ENCODE data around the gene PLXNA2. TPM values are rescaled to one million over a fixed set of nuclear protein-coding genes. Genes with fewer than 3 reads are reported as not detected.

The PLXNA2 gene
- total and polyA plus RNA-seq, 2 experiments from 2014 or later, result 3.7 to 5.4 TPM

DNA sequence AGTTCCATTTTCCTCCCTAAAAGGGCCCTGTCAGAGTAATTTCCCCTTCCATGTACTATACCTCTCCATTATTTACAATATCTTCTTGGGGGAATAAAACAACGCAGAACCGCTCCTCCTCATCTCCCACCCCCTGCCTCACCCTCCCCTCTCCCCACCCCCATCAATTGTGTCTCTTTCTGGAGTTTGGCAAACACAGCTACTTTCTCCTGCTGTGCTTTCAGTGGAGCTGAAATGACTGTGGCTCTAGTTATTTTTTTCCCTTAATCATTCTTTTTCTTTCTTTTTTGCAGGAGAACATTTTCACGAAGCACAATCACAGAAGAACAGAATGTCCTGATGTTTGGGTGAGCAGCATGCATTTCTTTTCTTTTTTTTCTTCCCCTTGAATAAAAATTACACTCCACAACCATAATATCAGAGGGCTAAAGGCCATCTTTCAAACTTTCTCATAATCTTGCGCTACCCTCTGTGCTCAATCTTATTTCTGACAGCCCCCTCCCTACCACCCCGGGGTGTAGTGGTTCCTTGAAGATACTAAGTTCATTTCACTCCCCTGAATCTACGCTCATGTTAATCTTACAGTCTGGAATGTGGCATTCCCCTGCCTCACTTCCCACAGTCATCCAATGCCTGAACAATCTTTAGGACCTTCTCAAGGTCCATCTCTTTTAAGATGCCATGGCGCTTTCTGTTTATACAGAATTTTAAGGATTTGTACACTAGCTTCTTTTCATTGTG, 8.8 kb upstream of the PLXNA2 start:
- 72 to 82% methylated on average over 7 of the region's 7 CpGs for WGBS, 2 experiments (ENCODE audit: low coverage in 1 of 2, low lambda C conversion rate in 2 of 2, missing lambda C conversion rate in 2 of 2)
- Histone ChIP-seq H3K9me3 (ENCODE audit: low read depth) (no peaks in the 10 kb centered on the region), H3K27ac (no peak overlapping the region), H3K36me3 (ENCODE audit: low read depth) (no peaks in the 10 kb centered on the region), H3K4me3 (no peak overlapping the region), H3K4me1 (ENCODE audit: insufficient read depth) (peaks cover 14% of the 10 kb centered on the region), H3K4me2 (ENCODE audit: unreplicated experiment) (no peak overlapping the region), H2AFZ (no peak overlapping the region), H3K27me3 (replicated peaks; ENCODE audit: insufficient read depth) (peaks cover 32% of the 10 kb centered on the region), H4K20me1 (ENCODE audit: insufficient read depth) (no peaks in the 10 kb centered on the region), H3F3A (ENCODE audit: insufficient read depth) (peaks cover 21% of the 10 kb centered on the region), H3K9ac (no peak overlapping the region), H3K9me2 (ENCODE audit: insufficient read depth) (no peaks in the 10 kb centered on the region), H3K79me2 (ENCODE audit: insufficient read depth) (no peaks in the 10 kb centered on the region)
- in situ Hi-C loops (cut with MboI), result no loop called here
- DNase-seq, result no peak
- no peak for TF ChIP-seq EZH2phosphoT487 (IDR thresholded peaks at IDR 0.05; ENCODE audit: insufficient read depth, low read depth)
- TF ChIP-seq EZH2 (IDR thresholded peaks at IDR 0.05; ENCODE audit: insufficient read depth, poor library complexity, severe bottlenecking), result no peak

- 42 to 49% methylated on average over 22 of the region's 22 CpGs for WGBS, 2 experiments (ENCODE audit: low coverage in 1 of 2, low lambda C conversion rate in 2 of 2, missing lambda C conversion rate in 2 of 2)
- Histone ChIP-seq H3K4me1 (ENCODE audit: insufficient read depth) (peaks cover 14% of the 10 kb centered on the region), H3K27ac (no peak overlapping the region), H3K4me3 (no peak overlapping the region), H3K9me2 (ENCODE audit: insufficient read depth) (no peaks in the 10 kb centered on the region), H3K79me2 (ENCODE audit: insufficient read depth) (no peaks in the 10 kb centered on the region), H2AFZ (no peak overlapping the region), H3K36me3 (ENCODE audit: low read depth) (no peaks in the 10 kb centered on the region), H3K9me3 (ENCODE audit: low read depth) (no peaks in the 10 kb centered on the region), H3F3A (ENCODE audit: insufficient read depth) (peaks cover 21% of the 10 kb centered on the region), H3K27me3 (replicated peaks; ENCODE audit: insufficient read depth) (peaks cover 24% of the 10 kb centered on the region), H4K20me1 (ENCODE audit: insufficient read depth) (no peaks in the 10 kb centered on the region), H3K9ac (no peak overlapping the region), H3K4me2 (ENCODE audit: unreplicated experiment) (no peak overlapping the region)
- in situ Hi-C loops (cut with MboI), result no loop called here
- TF ChIP-seq EZH2phosphoT487 (IDR thresholded peaks at IDR 0.05; ENCODE audit: insufficient read depth, low read depth), result no peak
- no peak for TF ChIP-seq EZH2 (IDR thresholded peaks at IDR 0.05; ENCODE audit: insufficient read depth, poor library complexity, severe bottlenecking)
- DNase-seq, result peak; percentile 17
Measured at GRCh38 chr1:208251911-208252835, 8.0 kb upstream of the PLXNA2 start.

DNA sequence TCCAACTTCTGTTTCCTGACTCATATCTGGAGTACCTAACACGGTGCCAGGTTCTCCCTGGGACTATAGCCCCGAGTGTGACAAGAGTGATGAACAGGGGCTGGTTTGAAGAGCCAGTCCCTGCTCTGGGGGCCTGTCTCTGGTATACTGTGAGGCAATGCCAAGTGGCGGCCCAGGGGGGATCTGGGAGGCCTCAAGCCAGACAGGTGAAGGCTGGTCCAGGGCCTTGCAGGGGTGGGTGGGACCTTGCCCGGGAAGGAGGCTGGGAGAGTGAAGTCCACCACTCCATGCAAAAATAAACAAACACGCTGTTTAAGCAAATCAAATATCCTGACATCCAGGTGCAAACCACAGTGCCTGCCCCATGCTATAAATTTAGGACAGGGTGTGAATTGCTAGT, 6.8 kb upstream of the PLXNA2 start:
- Histone ChIP-seq H3K27me3 (replicated peaks; ENCODE audit: insufficient read depth) (peaks cover 15% of the 10 kb centered on the region), H3K36me3 (ENCODE audit: low read depth) (no peaks in the 10 kb centered on the region), H3K9me3 (ENCODE audit: low read depth) (no peaks in the 10 kb centered on the region), H3K79me2 (ENCODE audit: insufficient read depth) (no peaks in the 10 kb centered on the region), H3K4me1 (ENCODE audit: insufficient read depth) (peaks cover 14% of the 10 kb centered on the region), H4K20me1 (ENCODE audit: insufficient read depth) (no peaks in the 10 kb centered on the region), H2AFZ (no peak overlapping the region), H3K4me3 (no peak overlapping the region), H3K9ac (no peak overlapping the region), H3F3A (ENCODE audit: insufficient read depth) (peaks cover 21% of the 10 kb centered on the region), H3K27ac (no peak overlapping the region), H3K4me2 (ENCODE audit: unreplicated experiment) (no peak overlapping the region), H3K9me2 (ENCODE audit: insufficient read depth) (no peaks in the 10 kb centered on the region)
- WGBS, 2 experiments (ENCODE audit: low coverage in 1 of 2, low lambda C conversion rate in 2 of 2, missing lambda C conversion rate in 2 of 2), result 56 to 61% methylated on average over 4 to 5 of the region's 5 CpGs
- TF ChIP-seq EZH2phosphoT487 (IDR thresholded peaks at IDR 0.05; ENCODE audit: insufficient read depth, low read depth), result no peak
- TF ChIP-seq EZH2 (IDR thresholded peaks at IDR 0.05; ENCODE audit: insufficient read depth, poor library complexity, severe bottlenecking), result no peak
- in situ Hi-C loops (cut with MboI), result no loop called here
- DNase-seq, result no peak

- in situ Hi-C loops (cut with MboI), result no loop called here
- no peak for TF ChIP-seq EZH2 (IDR thresholded peaks at IDR 0.05; ENCODE audit: insufficient read depth, poor library complexity, severe bottlenecking)
- no peak for TF ChIP-seq EZH2phosphoT487 (IDR thresholded peaks at IDR 0.05; ENCODE audit: insufficient read depth, low read depth)
- H3K4me3 ChIP-seq, result no peak overlapping the region
- no peaks in the 10 kb centered on the region for H3K9me2 ChIP-seq (ENCODE audit: insufficient read depth)
- H3K79me2 ChIP-seq (ENCODE audit: insufficient read depth), result no peaks in the 10 kb centered on the region
- no peak for DNase-seq
- no peak overlapping the region for H2AFZ ChIP-seq
- H4K20me1 ChIP-seq (ENCODE audit: insufficient read depth), result no peaks in the 10 kb centered on the region
- no peak overlapping the region for H3K27ac ChIP-seq
- WGBS, 2 experiments (ENCODE audit: low coverage in 1 of 2, low lambda C conversion rate in 2 of 2, missing lambda C conversion rate in 2 of 2), result 50 to 51% methylated on average over 6 of the region's 6 CpGs
- H3K36me3 ChIP-seq (ENCODE audit: low read depth), result no peaks in the 10 kb centered on the region
- H3K9me3 ChIP-seq (ENCODE audit: low read depth), result no peaks in the 10 kb centered on the region
- H3K4me1 ChIP-seq (ENCODE audit: insufficient read depth), result peaks cover 14% of the 10 kb centered on the region
- H3K27me3 ChIP-seq (replicated peaks; ENCODE audit: insufficient read depth), result peaks cover 15% of the 10 kb centered on the region
- H3K4me2 ChIP-seq (ENCODE audit: unreplicated experiment), result no peak overlapping the region
- no peak overlapping the region for H3K9ac ChIP-seq
- H3F3A ChIP-seq (ENCODE audit: insufficient read depth), result peaks cover 17% of the 10 kb centered on the region
Measured at GRCh38 chr1:208250613-208251012, 6.4 kb upstream of the PLXNA2 start.
